HG02884 (cell line): ENCODE results near the gene ATP6V0D1.

Experiments used
- ATAC-seq: cut with Tn5 transposase; IDR thresholded peaks from one replicate; pipeline ENCODE4 v1.9.1; 2021; ENCODE audit warnings: mild to moderate bottlenecking, moderate library complexity; ENCODE audit not compliant: unreplicated experiment

ATP6V0D1 gene

GRCh38 chr16:67463691-67464090, 17.3 kb downstream of the ATP6V0D1 start:
- no peak for ATAC-seq

GRCh38 chr16:67463059-67463458, 17.9 kb downstream of the ATP6V0D1 start:
- no peak for ATAC-seq

- no peak for ATAC-seq
Measured at GRCh38 chr16:67462279-67462655, 18.7 kb downstream of the ATP6V0D1 start.

- ATAC-seq = no peak
Measured at GRCh38 chr16:67461600-67462278, 19.2 kb downstream of the ATP6V0D1 start.

- ATAC-seq = no peak
Measured at GRCh38 chr16:67460961-67461360, 20.0 kb downstream of the ATP6V0D1 start.

- ATAC-seq = no peak
Measured at GRCh38 chr16:67460168-67460567, 20.8 kb downstream of the ATP6V0D1 start.

GRCh38 chr16:67459861-67460150, 21.2 kb downstream of the ATP6V0D1 start:
- ATAC-seq = no peak

- no peak for ATAC-seq
Measured at GRCh38 chr16:67459066-67459860, 21.7 kb downstream of the ATP6V0D1 start.

GRCh38 chr16:67458121-67458641, 22.8 kb downstream of the ATP6V0D1 start:
- no peak for ATAC-seq

- no peak for ATAC-seq
Measured at GRCh38 chr16:67457611-67458010, 23.3 kb downstream of the ATP6V0D1 start.

- no peak for ATAC-seq
Measured at GRCh38 chr16:67456391-67457081, 24.4 kb downstream of the ATP6V0D1 start.

- ATAC-seq = no peak
Measured at GRCh38 chr16:67454852-67455251, 26.1 kb downstream of the ATP6V0D1 start.

- ATAC-seq = no peak
Measured at GRCh38 chr16:67454104-67454503, 26.9 kb downstream of the ATP6V0D1 start.

- no peak for ATAC-seq
Measured at GRCh38 chr16:67451704-67452435, 29.1 kb downstream of the ATP6V0D1 start.

- no peak for ATAC-seq
Measured at GRCh38 chr16:67451061-67451703, 29.8 kb downstream of the ATP6V0D1 start.

GRCh38 chr16:67449739-67450138, 31.2 kb downstream of the ATP6V0D1 start:
- no peak for ATAC-seq

GRCh38 chr16:67449336-67449735, 31.6 kb downstream of the ATP6V0D1 start:
- no peak for ATAC-seq

- ATAC-seq = no peak
Measured at GRCh38 chr16:67448580-67448979, 32.4 kb downstream of the ATP6V0D1 start.

- ATAC-seq = no peak
Measured at GRCh38 chr16:67447508-67448076, 33.4 kb downstream of the ATP6V0D1 start.

GRCh38 chr16:67446968-67447507, 33.9 kb downstream of the ATP6V0D1 start:
- no peak for ATAC-seq
